GM10266 (cell line): ENCODE data around the gene SOHLH2.

Experiments used
- DNase-seq: peaks from one replicate; pipeline ENCODE4 v3.0.0; 2012; ENCODE audit errors: extremely low spot score
- CTCF ChIP-seq: IDR thresholded peaks from 2 replicates; pipeline ENCODE4 v1.5.1; 2012; ENCODE audit warnings: mild to moderate bottlenecking, low read depth; ENCODE audit not compliant: control insufficient read depth, insufficient read depth; ENCODE audit errors: missing control alignments

SOHLH2 gene

DNA sequence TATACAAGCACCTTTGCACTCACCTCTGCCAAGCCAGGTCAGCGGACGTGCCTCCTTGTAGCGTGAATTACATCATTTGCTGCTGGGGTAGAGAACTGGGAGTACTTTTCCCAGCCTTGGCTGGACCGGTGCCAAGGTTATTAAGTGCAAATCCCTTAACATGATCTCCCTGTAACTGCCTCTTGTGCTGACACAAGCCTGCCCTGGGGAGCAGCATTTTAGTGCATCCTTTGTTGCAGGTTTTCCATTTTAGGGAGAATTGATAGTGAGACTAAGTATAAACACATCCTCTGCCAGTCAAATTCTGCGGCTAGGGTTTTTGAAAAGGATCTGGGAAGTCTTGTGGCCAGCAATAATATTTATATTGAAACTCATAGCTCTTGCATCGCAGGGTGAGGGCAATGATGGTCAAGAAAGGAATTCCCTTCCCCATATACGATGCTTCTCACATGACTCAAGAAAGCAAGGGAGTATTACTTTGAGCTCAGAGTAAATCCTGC, 50.5 kb downstream of the SOHLH2 start:
- no peak for DNase-seq

GRCh38 chr13:36163286-36163685, 51.1 kb downstream of the SOHLH2 start:
- no peak for DNase-seq

More for the DNA sequence above, 50.5 kb downstream of the SOHLH2 start:
- TF ChIP-seq CTCF, result no peak

DNA sequence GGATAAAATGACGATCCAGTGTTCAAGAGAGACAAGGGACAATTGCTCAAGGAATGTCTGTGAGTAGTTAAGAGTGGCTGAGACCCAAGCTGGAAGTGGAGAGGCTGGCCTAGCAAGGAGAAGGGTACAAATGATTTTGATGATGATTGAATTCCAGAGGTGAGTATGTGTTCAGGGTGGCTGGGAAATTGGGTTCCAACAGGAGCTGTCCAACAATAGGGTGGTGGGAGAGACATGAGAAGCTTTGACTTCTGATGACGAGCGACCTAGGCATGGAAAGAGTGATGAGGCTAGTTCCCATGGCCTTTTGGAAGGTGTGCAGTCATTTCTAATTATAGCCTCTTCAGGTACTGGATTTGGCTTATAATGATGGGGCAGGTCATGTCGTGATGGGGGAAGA, 54.1 kb downstream of the SOHLH2 start:
- DNase-seq, result no peak
- TF ChIP-seq CTCF, result no peak

More at GRCh38 chr13:36163286-36163685, 51.1 kb downstream of the SOHLH2 start:
- TF ChIP-seq CTCF, result no peak

DNA sequence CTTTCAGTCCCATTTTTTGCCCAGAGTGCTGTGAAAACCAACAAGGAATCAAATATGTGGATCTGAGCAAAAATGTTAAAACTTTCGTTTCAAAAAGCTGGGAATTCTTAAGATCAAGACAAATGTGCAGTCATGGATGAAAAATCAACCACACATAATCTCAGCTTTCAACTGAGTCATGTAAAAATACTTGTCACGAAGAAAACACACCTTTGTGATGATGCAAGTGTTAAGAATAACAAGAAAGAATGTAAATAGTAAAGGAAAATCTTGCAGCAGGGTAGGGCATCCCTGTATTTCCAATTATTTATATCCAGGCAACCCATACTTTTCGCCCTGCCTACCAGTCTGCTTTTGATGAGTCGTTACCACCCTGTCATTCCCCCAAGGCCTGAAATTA, 55.7 kb downstream of the SOHLH2 start:
- no peak for DNase-seq
- no peak for TF ChIP-seq CTCF

GRCh38 chr13:36157480-36157879, 56.9 kb downstream of the SOHLH2 start:
- no peak for TF ChIP-seq CTCF
- no peak for DNase-seq

GRCh38 chr13:36154567-36155291, 59.6 kb downstream of the SOHLH2 start:
- DNase-seq, result no peak
- no peak for TF ChIP-seq CTCF

GRCh38 chr13:36151591-36151990, 62.8 kb downstream of the SOHLH2 start:
- no peak for DNase-seq

More at GRCh38 chr13:36151591-36151990, 62.8 kb downstream of the SOHLH2 start:
- no peak for TF ChIP-seq CTCF
